BJ (cell line): ENCODE measurements around the gene ACTC1. TPM values are rescaled to one million over a fixed set of nuclear protein-coding genes. Genes with fewer than 3 reads are reported as not detected.
A peak's percentile ranks its signal among the peaks of the same experiment; 100 is the strongest.

Experiments
- CTCF ChIA-PET: fragments of 350-600 bp; formaldehyde crosslinking; extraction: SDS; loops from one replicate; lab custom pipeline; 2021; ENCODE audit warnings: antibody characterized with exemption, inconsistent platforms; lab: Yijun Ruan, JAX
- POLR2A ChIA-PET: fragments of 300-600 bp; sonication (Branson Sonifier 250); formaldehyde crosslinking; extraction: SDS; loops from one replicate; lab custom pipeline; 2021; ENCODE audit warnings: antibody characterized with exemption; lab: Charles Lee
- DNase-seq: peaks from one replicate; pipeline ENCODE4 v3.0.0-alpha.2; 2011; ENCODE audit warnings: low read depth
- H3K27me3 ChIP-seq: 2 replicates; pipeline ENCODE4 v1.6.0; 2011; ENCODE audit warnings: low read length; ENCODE audit not compliant: control insufficient read depth, insufficient read depth
- H3K36me3 ChIP-seq: 2 replicates; pipeline ENCODE4 v1.5.1; 2011; ENCODE audit warnings: low read length; ENCODE audit not compliant: control insufficient read depth, insufficient read depth
- H3K4me3 ChIP-seq: 2 replicates; pipeline ENCODE4 v1.5.1; 2011; ENCODE audit warnings: low read depth, mild to moderate bottlenecking, control low read depth, low read length
- polyA minus RNA-seq: library from RNA; depleted of rRNA, polyadenylated mRNA; stranded (reverse); fragments of >200 nt; gene quantifications from 2 replicates; pipeline ENCODE4 v1.2.3, GENCODE V29; 2011; rRNA and poly(A)+ RNA removed
- polyA plus RNA-seq: library from polyadenylated mRNA; depleted of rRNA; stranded (reverse); fragments of >200 nt; gene quantifications from 2 replicates; pipeline ENCODE4 v1.2.3, GENCODE V29; 2011; rRNA removed
- TF ChIP-seq, protein P1 (sequence below): IDR thresholded peaks from 2 replicates; pipeline ENCODE4 v1.5.1; 2011; ENCODE audit warnings: low read depth, mild to moderate bottlenecking, control low read depth, inconsistent platforms, low read length, moderate library complexity; ENCODE audit not compliant: insufficient read depth

Gene ACTC1
- polyA plus RNA-seq = 7.6 and 15.2 TPM in 2 replicates
- polyA minus RNA-seq = 5.5 and 10.7 TPM in 2 replicates

- H3K27me3 ChIP-seq = peaks cover 3% of the 10 kb centered on the region; the same call in 1 of the 2 replicates
- TF ChIP-seq, protein P1, sequence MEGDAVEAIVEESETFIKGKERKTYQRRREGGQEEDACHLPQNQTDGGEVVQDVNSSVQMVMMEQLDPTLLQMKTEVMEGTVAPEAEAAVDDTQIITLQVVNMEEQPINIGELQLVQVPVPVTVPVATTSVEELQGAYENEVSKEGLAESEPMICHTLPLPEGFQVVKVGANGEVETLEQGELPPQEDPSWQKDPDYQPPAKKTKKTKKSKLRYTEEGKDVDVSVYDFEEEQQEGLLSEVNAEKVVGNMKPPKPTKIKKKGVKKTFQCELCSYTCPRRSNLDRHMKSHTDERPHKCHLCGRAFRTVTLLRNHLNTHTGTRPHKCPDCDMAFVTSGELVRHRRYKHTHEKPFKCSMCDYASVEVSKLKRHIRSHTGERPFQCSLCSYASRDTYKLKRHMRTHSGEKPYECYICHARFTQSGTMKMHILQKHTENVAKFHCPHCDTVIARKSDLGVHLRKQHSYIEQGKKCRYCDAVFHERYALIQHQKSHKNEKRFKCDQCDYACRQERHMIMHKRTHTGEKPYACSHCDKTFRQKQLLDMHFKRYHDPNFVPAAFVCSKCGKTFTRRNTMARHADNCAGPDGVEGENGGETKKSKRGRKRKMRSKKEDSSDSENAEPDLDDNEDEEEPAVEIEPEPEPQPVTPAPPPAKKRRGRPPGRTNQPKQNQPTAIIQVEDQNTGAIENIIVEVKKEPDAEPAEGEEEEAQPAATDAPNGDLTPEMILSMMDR = peak; percentile 28; the same call in 1 of the 2 replicates
- no peak for DNase-seq
- peak within 1 kb of the TSS; percentile 31 for H3K4me3 ChIP-seq
- ChIA-PET POLR2A (no interaction called here), CTCF (interaction anchor here (0.7 kb wide), 1 partner anchor 11 kb away, joined by 3 read pairs; no protein-coding TSS in a partner anchor)
- no peaks in the 10 kb centered on the region for H3K36me3 ChIP-seq
Observed at GRCh38 chr15:34795267-34796081, at the start of gene ACTC1. ACTC1 (minus strand) TSS chr15:34795549; CDS start chr15:34794808, 741 bp downstream.

DNA sequence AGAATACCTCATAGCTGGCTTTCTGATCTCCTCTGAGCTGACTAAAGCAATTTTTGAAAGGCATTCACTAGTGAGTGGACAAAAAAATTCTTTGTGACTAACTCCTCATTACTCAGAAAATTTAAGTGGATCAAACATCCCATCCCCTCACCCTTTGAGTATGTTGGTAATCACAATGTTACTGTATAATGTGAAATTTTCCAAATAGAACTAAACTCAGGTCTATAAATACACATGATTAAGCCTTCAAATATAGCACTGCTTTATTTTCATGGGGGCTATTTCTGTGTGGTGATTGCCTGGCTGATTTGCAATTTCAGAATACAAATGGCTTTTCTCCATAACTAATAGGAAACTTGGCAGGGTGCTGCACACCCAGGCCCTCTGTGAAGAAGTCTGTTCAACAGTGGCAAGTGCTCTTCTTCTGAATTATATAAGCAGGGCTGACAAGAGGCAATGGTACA is 45.9 kb upstream of the ACTC1 start:
- TF ChIP-seq, protein P1 = no peak
- Histone ChIP-seq H3K36me3 (no peaks in the 10 kb centered on the region), H3K4me3 (no peak overlapping the region), H3K27me3 (no peaks in the 10 kb centered on the region)
- CTCF ChIA-PET = no interaction called here
- DNase-seq = no peak
- POLR2A ChIA-PET = no interaction called here

GRCh38 chr15:34838282-34838681 is 42.9 kb upstream of the ACTC1 start:
- Histone ChIP-seq H3K4me3 (no peak overlapping the region), H3K36me3 (no peaks in the 10 kb centered on the region), H3K27me3 (no peaks in the 10 kb centered on the region)
- CTCF ChIA-PET = interaction anchor here (1.1 kb wide), 1 partner anchor 9 kb away, joined by 3 read pairs; no protein-coding TSS in a partner anchor
- TF ChIP-seq, protein P1 = no peak
- no peak for DNase-seq
- POLR2A ChIA-PET = no interaction called here

DNA sequence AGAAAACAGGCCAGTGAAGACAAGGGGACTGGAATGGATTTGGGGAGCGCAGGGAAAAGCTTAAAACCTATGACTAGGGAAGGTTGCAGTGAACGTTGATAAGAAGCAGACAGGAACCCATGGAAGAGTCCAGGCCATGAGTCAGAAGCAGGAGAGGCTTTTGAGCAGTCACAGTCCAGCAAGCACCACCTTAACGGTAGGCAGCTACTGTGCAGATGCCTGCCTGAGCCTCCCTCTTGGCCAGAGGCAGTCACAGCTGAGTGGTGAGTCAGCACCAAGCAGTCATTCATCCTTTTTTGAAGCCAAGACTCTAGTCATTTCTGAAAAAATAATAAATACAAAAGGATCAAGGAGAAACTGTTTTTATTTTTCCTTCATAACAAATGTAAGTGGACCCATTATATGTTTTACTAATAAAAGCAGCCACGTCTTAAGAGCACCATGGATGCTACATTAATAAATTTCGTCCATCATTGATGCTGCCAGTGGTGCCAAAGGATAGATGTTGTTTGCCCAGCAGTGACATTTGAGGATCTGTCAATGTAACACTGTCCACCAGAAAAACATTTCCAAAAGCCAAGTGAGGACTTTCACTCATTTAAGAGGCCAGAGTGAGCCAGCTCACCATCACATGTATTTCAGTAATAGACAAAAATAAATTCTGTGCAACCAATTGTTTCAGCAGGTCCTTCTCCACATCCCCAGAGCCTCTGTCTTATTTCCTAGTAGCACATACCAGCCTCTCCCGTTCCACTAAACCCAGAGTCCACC is 42.1 kb upstream of the ACTC1 start:
- ChIA-PET POLR2A (no interaction called here), CTCF (interaction anchor here (0.8 kb wide), 1 partner anchor 11 kb away, joined by 3 read pairs; no protein-coding TSS in a partner anchor)
- no peak overlapping the region for H3K4me3 ChIP-seq
- no peaks in the 10 kb centered on the region for H3K27me3 ChIP-seq
- H3K36me3 ChIP-seq = no peaks in the 10 kb centered on the region
- TF ChIP-seq, protein P1 = no peak
- DNase-seq = peak; percentile 15
